Right cardiac atrium (tissue), 5 donors: ENCODE measurements around the gene MPV17. TPM values are rescaled to one million over a fixed set of nuclear protein-coding genes. Genes with fewer than 3 reads are reported as not detected.

Experiments used
- ATAC-seq, 2 donors: fragments of 200-7000 bp; cut with Tn5 transposase; one replicate each; pipeline versions ENCODE4 v1.8.0 to v1.9.1; 2020; ENCODE audit warnings: moderate library complexity in 2 of 2, mild to moderate bottlenecking in 1 of 2
- DNase-seq, 3 donors: peaks; one replicate each; pipeline ENCODE4 v3.0.0-alpha.2; 2020
- H3K27ac ChIP-seq: one replicate; pipeline ENCODE4 v1.5.1; 2013; ENCODE audit warnings: mild to moderate bottlenecking, low read length, control low read depth, moderate library complexity
- H3K27me3 ChIP-seq: one replicate; pipeline ENCODE4 v1.6.1; 2013; ENCODE audit not compliant: control insufficient read depth, insufficient read depth
- H3K4me1 ChIP-seq: one replicate; pipeline ENCODE4 v1.6.1; 2013; ENCODE audit warnings: low read length; ENCODE audit not compliant: control insufficient read depth, insufficient read depth
- H3K4me3 ChIP-seq: one replicate; pipeline ENCODE4 v1.5.1; 2013; ENCODE audit warnings: low read length, control low read depth
- H3K9me3 ChIP-seq: one replicate; pipeline ENCODE4 v1.6.1; 2013; ENCODE audit warnings: low read length; ENCODE audit not compliant: control insufficient read depth
- WGBS: extraction: QIAGEN DNeasy Blood & Tissue Kit; methylation state at CpG from one replicate; pipeline ENCODE4 v1.1.7; 2013; 5-methylcytosine and 5-hydroxymethylcytosine counted together
- intact Hi-C, 4 donors: fragments of 100-400 bp; cut with DNase I; formaldehyde crosslinking; loops; one replicate each; pipeline versions ENCODE4 v1.11.0 to v1.14.0; 2022 to 2023
- long read RNA-seq, 4 donors: library from polyadenylated mRNA; unstranded; transcript quantifications; one replicate each; pipeline ENCODE4 v2.0.0, GENCODE V29; 2020 to 2021
- polyA plus RNA-seq: library from polyadenylated mRNA; stranded (reverse); fragments of 200-250 nt; gene quantifications from one replicate; pipeline ENCODE4 v1.2.3, GENCODE V29; 2013
- total RNA-seq, 4 donors: library from RNA; stranded (reverse); fragmentation: NEBNext Ultra II Directional; extraction: Animal tissue kit (Norgen Biotek cat#: 25700); gene quantifications; one replicate each; pipeline ENCODE4 v1.2.1, GENCODE V29; 2021
- donor health status: healthy with polysubstance abuse.
- donor health status: DM: no; HTN: yes; CAD: no.
- donor health status: DM: no; HTN: no; CAD: no.
- donor health status: DM: no; HTN: yes; CAD: no; lungs with severe emphysema.
- donor health status: DM: yes; HTN: yes; CAD: no.

Gene MPV17, protein sequence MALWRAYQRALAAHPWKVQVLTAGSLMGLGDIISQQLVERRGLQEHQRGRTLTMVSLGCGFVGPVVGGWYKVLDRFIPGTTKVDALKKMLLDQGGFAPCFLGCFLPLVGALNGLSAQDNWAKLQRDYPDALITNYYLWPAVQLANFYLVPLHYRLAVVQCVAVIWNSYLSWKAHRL
- total RNA-seq (10 to 100 TPM; 40.3 to 77.1 (median 56.4) TPM), polyA plus RNA-seq (98.2 TPM)
- long read RNA-seq, donor 1, transcript MPV17-218 (1 exons, 2,315 nt): minor isoform, 5 of 88 reads
- long read RNA-seq, donor 1, transcript MPV17-203 (8 exons, 1,005 nt): major isoform, 56 of 88 reads
- long read RNA-seq, donor 1, transcript MPV17-201 (7 exons, 998 nt): minor isoform, 5 of 88 reads
- long read RNA-seq, donor 1, partial matches to known transcripts: 3 of 88 reads
- long read RNA-seq, donor 1, other reads (novel, unspliced or antisense): 13 of 88 reads
- long read RNA-seq, donor 2, transcript MPV17-203 (8 exons, 1,005 nt): major isoform, 17 of 27 reads
- long read RNA-seq, donor 2, partial matches to known transcripts: 0 of 27 reads
- long read RNA-seq, donor 2, other reads (novel, unspliced or antisense): 4 of 27 reads
- long read RNA-seq, donor 3, transcript MPV17-203 (8 exons, 1,005 nt): major isoform, 19 of 30 reads
- long read RNA-seq, donor 3, partial matches to known transcripts: 2 of 30 reads
- long read RNA-seq, donor 3, other reads (novel, unspliced or antisense): 5 of 30 reads
- long read RNA-seq, donor 4, transcript MPV17-203 (8 exons, 1,005 nt): major isoform, 12 of 17 reads
- long read RNA-seq, donor 4, partial matches to known transcripts: 1 of 17 reads
- long read RNA-seq, donor 4, other reads (novel, unspliced or antisense): 1 of 17 reads

DNA sequence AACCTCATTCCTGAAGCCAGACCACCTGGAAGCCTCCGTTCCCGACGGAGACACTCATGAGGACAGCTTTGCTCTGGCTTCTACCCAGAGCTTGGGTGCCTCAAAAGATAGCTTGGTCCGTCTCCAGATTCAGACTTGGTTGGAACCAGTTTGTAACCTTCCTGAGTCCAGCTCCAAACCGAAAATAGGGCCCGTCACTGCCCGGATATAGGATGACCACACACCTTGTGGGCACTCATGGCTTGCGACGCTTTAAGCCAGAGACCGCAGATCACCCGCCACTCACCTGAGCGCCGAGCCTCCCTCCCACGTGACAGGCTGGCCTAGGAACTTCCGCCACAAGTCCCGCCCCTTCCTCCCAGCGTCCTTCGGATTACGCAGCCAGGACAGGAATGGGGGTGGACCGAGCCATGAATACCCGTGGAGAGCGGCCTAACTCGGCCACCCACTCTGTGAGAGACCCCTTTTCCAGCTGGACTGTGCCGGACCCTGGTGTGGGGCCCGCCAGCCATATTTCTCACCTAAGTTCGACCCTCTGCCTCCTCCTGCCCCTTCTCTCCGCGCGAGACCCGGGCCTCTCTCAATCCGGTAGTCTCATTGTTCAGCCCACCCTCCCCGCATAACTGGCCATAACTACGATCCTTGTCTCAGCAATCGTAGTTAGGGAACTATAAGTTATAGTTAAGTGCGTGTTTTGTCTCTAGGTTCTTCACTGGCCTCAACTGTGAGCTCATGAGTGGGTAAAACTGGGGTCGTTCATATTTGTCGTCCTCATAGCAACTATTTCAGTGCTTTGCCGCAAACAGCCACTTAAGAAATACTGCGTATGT, at the start of gene MPV17:
Gene MPV17 (minus strand): TSS at position 332 of the 830 bp plus-strand sequence. CDS start 580 bp downstream, outside the sequence.
- H3K4me3 ChIP-seq: peak within 1 kb of the TSS; percentile 75
- peak within 1 kb of the TSS; percentile 93 for H3K27ac ChIP-seq
- ATAC-seq (peak; percentile 95 to 97), DNase-seq (peak; percentile 93 to 96 (median 95))
- H3K9me3 ChIP-seq: no peaks in the 10 kb centered on the region
- peaks cover 9% of the 10 kb centered on the region for H3K4me1 ChIP-seq
- WGBS: under 1% methylated on average over 39 of the region's 39 CpGs
- no peaks in the 10 kb centered on the region for H3K27me3 ChIP-seq
- intact Hi-C loops: no loop called here

DNA sequence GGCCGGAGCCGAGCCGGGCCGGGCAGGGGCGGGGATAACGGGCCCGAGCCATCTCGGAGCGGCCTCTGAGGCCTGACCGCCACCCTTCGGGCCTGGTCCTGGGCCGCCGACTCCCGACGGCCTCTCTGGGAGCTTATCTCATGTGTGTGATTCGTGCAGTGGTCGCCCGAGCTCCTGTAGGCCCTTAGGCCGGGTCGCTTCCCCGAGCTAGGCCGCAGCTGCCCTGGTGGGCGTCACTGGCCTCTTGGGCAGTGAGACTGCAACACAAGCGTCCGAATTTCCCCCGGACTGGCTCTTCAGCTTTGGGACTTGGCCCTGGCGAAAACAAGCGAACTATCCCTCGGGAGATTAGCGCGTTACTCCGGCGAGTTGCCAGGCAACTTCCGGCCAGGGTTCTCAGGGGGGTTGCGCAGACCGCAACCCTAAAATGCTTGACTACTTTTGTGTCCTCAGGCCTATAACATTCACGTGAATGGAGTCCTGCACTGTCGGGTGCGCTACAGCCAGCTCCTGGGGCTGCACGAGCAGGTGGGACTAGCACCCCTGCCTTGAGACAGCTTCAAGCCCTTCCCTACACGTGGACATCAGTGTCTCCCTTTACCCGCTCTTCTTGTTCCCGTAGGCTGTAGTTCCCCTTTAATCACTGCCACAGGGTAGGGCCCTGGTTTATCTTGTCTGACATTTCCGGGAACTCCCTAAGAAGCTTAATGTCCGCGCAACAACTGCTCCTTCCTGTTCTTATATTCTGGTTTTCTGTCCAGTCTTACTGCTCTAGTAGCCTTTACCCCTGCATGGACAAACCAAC, 48.1 kb upstream of the MPV17 start:
- DNase-seq: peak in 2 of 3 donors; percentile 77

DNA sequence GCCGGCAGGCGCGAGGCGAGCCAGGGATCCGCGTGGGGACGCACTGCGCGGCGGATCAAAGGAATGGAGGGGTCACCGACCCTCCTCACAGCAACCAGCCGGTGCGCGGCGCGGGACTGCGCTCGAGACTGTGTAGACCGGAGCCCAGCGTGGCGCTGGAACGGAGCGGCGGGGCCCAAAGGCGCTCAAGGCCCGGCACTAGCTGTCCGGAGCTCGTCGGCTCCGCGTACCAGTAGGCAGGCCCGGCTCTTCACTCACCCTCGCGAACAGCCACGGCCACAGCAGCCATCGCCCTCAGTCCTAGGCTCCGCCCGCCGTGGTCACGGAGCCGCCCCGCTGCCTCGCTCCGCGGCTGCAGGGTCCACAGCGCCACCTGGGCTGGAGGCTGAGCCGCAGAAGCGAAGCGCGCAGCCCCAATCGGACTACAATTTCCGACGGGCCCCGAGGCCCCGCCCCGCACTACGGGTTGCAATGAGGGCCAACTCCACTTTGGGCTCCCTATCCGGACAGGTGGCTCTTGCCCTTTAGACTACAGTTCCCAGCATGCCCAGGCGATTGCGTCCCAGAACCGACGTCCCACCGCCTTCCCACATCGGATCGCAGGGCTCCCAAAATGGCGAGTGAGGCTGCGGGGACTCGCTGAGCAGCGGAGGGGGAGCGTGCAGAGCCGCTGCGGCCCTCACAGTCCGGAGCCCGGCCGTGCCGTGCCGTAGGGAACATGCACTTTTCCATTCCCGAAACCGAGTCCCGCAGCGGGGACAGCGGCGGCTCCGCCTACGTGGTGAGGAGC, 47.3 kb upstream of the MPV17 start, which contains the start of the genes EIF2B4 and SNX17:
Gene EIF2B4 (minus strand): TSS at position 313 of the 790 bp plus-strand sequence. CDS start 24 bp downstream, at position 289.
Gene SNX17 (plus strand): TSS at position 591 of the 790 bp plus-strand sequence. CDS start 128 bp downstream, at position 719.
- intact Hi-C loops: no loop called here

More for the DNA sequence above, 48.1 kb upstream of the MPV17 start:
- intact Hi-C loops: no loop called here
- under 1% methylated on average over 46 of the region's 46 CpGs for WGBS
- no peaks in the 10 kb centered on the region for H3K9me3 ChIP-seq
- peaks cover 3% of the 10 kb centered on the region for H3K4me1 ChIP-seq
- peak overlapping the region; percentile 73 for H3K27ac ChIP-seq
- H3K4me3 ChIP-seq: peak overlapping the region; percentile 70
- H3K27me3 ChIP-seq: no peaks in the 10 kb centered on the region
- peak; percentile 45 to 57 for ATAC-seq

DNA sequence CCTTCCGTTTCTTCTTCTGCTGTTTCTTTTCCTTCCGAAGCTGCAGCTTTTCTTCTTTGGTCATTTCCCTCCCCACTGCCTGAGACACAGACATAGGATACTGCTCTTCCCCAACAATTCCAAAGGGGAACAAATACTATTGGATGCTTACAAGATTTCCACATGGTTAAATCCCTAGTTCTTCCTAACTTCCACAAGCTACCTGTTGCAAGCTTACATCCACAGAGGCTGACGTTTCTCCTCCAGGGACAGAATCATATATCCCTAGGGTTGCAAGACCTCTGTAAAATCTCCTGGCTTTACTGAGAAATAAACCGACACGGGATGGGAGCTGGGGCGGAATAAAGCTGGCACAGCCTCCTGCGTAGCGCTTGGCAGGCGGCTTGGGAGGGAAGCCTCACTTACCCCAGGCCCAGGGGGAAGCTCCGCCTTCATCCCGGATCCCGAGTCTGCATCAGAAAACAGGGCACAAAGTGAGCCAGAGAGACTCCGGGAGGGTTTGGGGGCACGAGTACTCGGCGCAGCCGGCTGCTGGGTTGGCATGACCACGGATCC, 46.7 kb upstream of the MPV17 start:
- Histone ChIP-seq H3K4me1 (peaks cover 3% of the 10 kb centered on the region), H3K4me3 (peak overlapping the region; percentile 60), H3K27ac (peak overlapping the region; percentile 75), H3K27me3 (no peaks in the 10 kb centered on the region), H3K9me3 (no peaks in the 10 kb centered on the region)
- WGBS: 2% methylated on average over 18 of the region's 18 CpGs
- ATAC-seq: peak; percentile 44 to 65
- peak in 1 of 3 donors; percentile 79 for DNase-seq
- intact Hi-C loops: no loop called here

More for the DNA sequence above, 47.3 kb upstream of the MPV17 start, which contains the start of the genes EIF2B4 and SNX17:
- peaks cover 3% of the 10 kb centered on the region for H3K4me1 ChIP-seq
- H3K27ac ChIP-seq: peak within 1 kb of the TSS; percentile 75
- peak within 1 kb of the TSS; percentile 70 for H3K4me3 ChIP-seq
- peak; percentile 99 to 100 (median 100) for DNase-seq
- under 1% methylated on average over 85 of the region's 85 CpGs for WGBS
- ATAC-seq: peak; percentile 96 to 97
- no peaks in the 10 kb centered on the region for H3K27me3 ChIP-seq
- H3K9me3 ChIP-seq: no peaks in the 10 kb centered on the region

DNA sequence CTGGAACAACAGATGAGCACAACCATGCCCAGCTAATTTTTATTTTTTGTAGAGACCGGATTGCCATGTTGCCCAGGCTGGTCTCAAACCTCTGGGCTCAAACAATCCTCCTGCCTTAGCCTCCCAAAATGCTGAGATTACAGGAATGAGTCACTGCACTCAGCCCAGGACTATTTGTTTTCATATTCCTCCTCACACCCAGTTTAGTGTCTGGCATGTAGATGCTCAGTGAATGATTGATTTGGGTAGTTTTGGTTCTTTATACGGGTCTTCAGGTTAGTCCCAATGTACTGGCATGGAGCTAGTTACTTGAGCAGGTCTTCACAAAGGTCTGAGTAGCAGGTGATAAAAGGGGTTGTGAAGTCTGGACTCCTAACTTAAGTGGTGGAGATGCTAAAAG, 41.0 kb upstream of the MPV17 start:
- no peak for DNase-seq
- no peak overlapping the region for H3K27ac ChIP-seq
- 86% methylated on average over 2 of the region's 2 CpGs for WGBS
- intact Hi-C loops: no loop called here
- no peak for ATAC-seq
- no peaks in the 10 kb centered on the region for H3K9me3 ChIP-seq
- H3K4me3 ChIP-seq: no peak overlapping the region
- H3K27me3 ChIP-seq: no peaks in the 10 kb centered on the region
- H3K4me1 ChIP-seq: no peaks in the 10 kb centered on the region

DNA sequence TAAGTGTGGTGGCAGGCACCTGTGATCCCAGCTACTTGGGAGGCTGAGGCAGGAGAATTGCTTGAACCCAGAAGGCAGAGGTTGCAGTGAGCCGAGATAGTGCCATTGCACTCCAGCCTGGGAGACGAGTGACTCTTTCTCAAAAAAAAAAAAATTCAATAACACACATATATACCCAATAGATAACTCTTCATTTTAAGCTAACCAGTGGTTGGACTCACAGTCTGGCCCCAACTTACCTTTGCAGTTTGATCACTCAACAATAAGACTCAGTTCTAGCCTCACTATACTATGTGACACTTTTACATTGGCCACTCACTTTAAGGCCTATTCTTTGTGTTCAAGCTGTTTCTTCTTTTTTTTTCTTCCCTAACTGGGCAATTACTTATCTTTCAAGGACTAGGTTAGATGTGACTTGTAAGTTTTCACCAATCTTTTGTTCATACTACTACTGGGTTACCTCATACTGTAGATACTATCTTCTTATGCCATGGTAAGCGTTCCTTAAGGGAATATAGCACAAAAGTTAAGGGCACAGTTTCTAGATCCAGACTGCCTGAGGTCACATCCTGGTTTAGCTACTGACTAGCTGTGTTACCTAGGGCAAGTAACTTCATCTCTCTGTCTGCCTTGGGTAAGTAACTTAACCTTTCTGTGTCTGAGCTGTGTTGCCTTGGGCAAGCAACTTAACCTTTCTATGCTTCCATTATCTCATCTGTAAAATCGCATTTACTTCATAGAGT, 40.0 kb upstream of the MPV17 start:
- H3K27ac ChIP-seq: no peak overlapping the region
- no peaks in the 10 kb centered on the region for H3K27me3 ChIP-seq
- ATAC-seq (no peak), DNase-seq (no peak)
- intact Hi-C loops: no loop called here
- 90% methylated on average over 4 of the region's 4 CpGs for WGBS
- no peak overlapping the region for H3K4me3 ChIP-seq
- no peaks in the 10 kb centered on the region for H3K9me3 ChIP-seq
- H3K4me1 ChIP-seq: no peaks in the 10 kb centered on the region

DNA sequence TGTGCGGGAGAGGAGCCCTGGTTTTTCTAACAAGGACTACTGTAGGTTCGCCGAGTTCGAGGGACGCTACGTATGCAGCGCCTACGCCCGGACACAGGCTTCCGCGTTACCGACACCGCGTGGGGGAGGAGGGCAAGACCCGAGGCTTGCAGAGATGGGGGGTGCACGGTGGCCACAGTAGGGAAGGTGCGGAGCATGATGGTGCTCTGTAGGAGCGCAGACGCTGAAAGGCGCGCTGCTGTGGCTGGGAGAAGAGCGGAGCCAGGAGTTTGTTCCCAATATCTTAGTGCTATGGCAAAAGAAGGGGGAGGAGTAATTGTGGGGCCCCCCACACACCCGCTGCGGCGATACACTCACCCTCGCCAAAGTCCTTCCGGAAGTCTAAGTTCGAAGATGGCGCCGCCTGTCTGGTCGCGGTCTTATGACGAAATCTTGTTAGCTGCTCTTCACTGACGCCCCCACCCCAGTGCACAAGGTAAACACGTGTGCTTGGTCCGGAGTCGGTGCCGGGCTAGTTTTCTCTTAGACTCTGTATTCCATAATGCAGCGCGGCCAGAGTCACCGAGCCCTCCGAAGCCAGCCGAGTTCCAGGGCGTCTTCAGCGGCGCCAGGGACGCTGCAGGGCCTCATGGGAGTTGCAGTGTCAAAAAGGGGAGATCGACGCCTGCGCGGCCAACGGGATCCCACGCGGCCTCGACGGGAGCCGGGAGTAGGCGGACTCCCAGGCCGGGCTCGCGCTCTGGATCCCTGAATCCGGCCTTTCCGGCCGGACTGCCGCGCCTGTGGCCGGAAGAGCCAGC, 33.7 kb upstream of the MPV17 start, which contains the start of gene GTF3C2:
Gene GTF3C2 (minus strand): TSS at position 383 of the 800 bp plus-strand sequence. CDS start 13,210 bp downstream, outside the sequence.
- H3K4me3 ChIP-seq: peak within 1 kb of the TSS; percentile 53
- H3K4me1 ChIP-seq: peaks cover 2% of the 10 kb centered on the region
- peak; percentile 97 for ATAC-seq
- H3K27me3 ChIP-seq: no peaks in the 10 kb centered on the region
- peak within 1 kb of the TSS; percentile 96 for H3K27ac ChIP-seq
- no peaks in the 10 kb centered on the region for H3K9me3 ChIP-seq
- intact Hi-C loops: no loop called here
- WGBS: under 1% methylated on average over 67 of the region's 67 CpGs
- peak; percentile 95 to 98 (median 97) for DNase-seq

DNA sequence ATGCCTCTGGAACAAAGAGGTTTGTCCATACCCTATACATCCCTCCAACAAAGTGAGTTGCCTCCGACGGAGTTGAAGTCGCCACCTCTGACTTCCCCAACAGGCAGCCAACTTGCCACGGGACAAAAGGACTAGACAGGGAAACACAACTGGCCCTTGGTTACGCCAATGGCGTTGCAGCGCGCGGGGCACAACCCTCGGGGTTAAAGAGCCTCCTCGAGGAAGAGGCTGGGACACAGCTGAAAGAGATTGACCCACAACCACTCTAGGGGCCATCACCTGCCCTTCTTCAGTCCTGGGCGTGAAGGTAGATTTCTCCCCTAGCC, 33.1 kb upstream of the MPV17 start:
- Histone ChIP-seq H3K4me3 (peak overlapping the region; percentile 53), H3K9me3 (no peaks in the 10 kb centered on the region), H3K27me3 (no peaks in the 10 kb centered on the region), H3K27ac (peak overlapping the region; percentile 96), H3K4me1 (peaks cover 2% of the 10 kb centered on the region)
- ATAC-seq (peak; percentile 19 to 31), DNase-seq (peak; percentile 43 to 70 (median 68))
- WGBS: under 1% methylated on average over 12 of the region's 12 CpGs
- intact Hi-C loops: no loop called here
